ENCODE results near the gene ATXN1L.
"Not testable (repeated sequence)": the region's sequence is repeated elsewhere in the genome, so short reads cannot be mapped to it uniquely, and the experiment has no call there.

Gene ATXN1L

GRCh38 chr16:71894229-71894920, 48.6 kb downstream of the ATXN1L start:
- DNase-seq (ENCODE audit: low spot score): peak; percentile 73

GRCh38 chr16:71894921-71895678, 49.3 kb downstream of the ATXN1L start, which contains the start of gene IST1:
Gene IST1, plus strand, starts transcription at chr16:71895531. Its CDS starts 20,110 bp downstream, at chr16:71915641.
- DNase-seq (ENCODE audit: low spot score): peak; percentile 99

GRCh38 chr16:71895679-71896365, 50.0 kb downstream of the ATXN1L start:
- DNase-seq (ENCODE audit: low spot score): no peak

- no peak for DNase-seq (ENCODE audit: low spot score)
Observed at GRCh38 chr16:71896764-71897368, 51.1 kb downstream of the ATXN1L start.

GRCh38 chr16:71899171-71899570, 53.4 kb downstream of the ATXN1L start:
- no peak for DNase-seq (ENCODE audit: low spot score)

GRCh38 chr16:71902656-71903365, 57.0 kb downstream of the ATXN1L start:
- no peak for DNase-seq (ENCODE audit: low spot score)

- DNase-seq (ENCODE audit: low spot score): no peak
Observed at GRCh38 chr16:71903608-71904007, 57.8 kb downstream of the ATXN1L start.

- no peak for DNase-seq (ENCODE audit: low spot score)
Observed at GRCh38 chr16:71904239-71904638, 58.5 kb downstream of the ATXN1L start.

- DNase-seq (ENCODE audit: low spot score): not testable (repeated sequence)
Observed at GRCh38 chr16:71905765-71906164, 60.0 kb downstream of the ATXN1L start.

Measured in Ammon's horn (tissue), 1 donor.